CD4-positive, alpha-beta memory T cell (primary cell): Measurements from ENCODE around the gene CD28. TPM values are rescaled to one million over a fixed set of nuclear protein-coding genes. Genes with fewer than 3 reads are reported as not detected.

ENCODE experiments used
- CTCF ChIA-PET: fragments of 350-600 bp; sonication (Branson Sonifier 250); formaldehyde crosslinking; loops from one replicate; lab custom pipeline; 2021; ENCODE audit warnings: inconsistent platforms; ENCODE audit not compliant: partially characterized antibody; lab: Charles Lee
- POLR2A ChIA-PET: fragments of 350-600 bp; sonication (Branson Sonifier 250); formaldehyde crosslinking; loops from one replicate; lab custom pipeline; 2021; ENCODE audit not compliant: partially characterized antibody; lab: Charles Lee
- DNase-seq, 5 donors: peaks; one replicate each; pipeline versions ENCODE4 v3.0.0 to v3.0.0-alpha.2; 2020 to 2022; ENCODE audit warnings: mixed read lengths in 1 of 5
- H3K27ac ChIP-seq: one replicate; pipeline ENCODE4 v1.7.0; 2013; ENCODE audit warnings: low read depth, low read length
- H3K27me3 ChIP-seq: 2 replicates; pipeline ENCODE4 v1.7.0; 2013; ENCODE audit warnings: mild to moderate bottlenecking, low read length, moderate library complexity; ENCODE audit not compliant: insufficient read depth
- H3K36me3 ChIP-seq: 2 replicates; pipeline ENCODE4 v1.7.0; 2013; ENCODE audit warnings: mild to moderate bottlenecking, low read length, moderate library complexity; ENCODE audit not compliant: insufficient read depth
- H3K4me1 ChIP-seq: 2 replicates; pipeline ENCODE4 v1.7.0; 2013; ENCODE audit warnings: mild to moderate bottlenecking, low read length, moderate library complexity; ENCODE audit not compliant: insufficient read depth
- H3K4me3 ChIP-seq, 2 donors: one replicate each; pipeline ENCODE4 v1.7.0; 2013; ENCODE audit warnings: low read length in 2 of 2, mild to moderate bottlenecking in 1 of 2
- H3K9me3 ChIP-seq, 2 donors: one replicate each; pipeline ENCODE4 v1.7.0; 2013; ENCODE audit warnings: low read length in 2 of 2, control low read depth in 1 of 2; ENCODE audit not compliant: control insufficient read depth in 1 of 2
- H3K27ac Mint-ChIP-seq, 7 donors: one replicate each; pipeline ENCODE4 v1.8.0; 2020 to 2021; ENCODE audit warnings: mixed read lengths in 7 of 7, mild to moderate bottlenecking in 6 of 7, inconsistent platforms in 3 of 7, moderate library complexity in 3 of 7
- H3K27me3 Mint-ChIP-seq, 2 donors: one replicate each; pipeline ENCODE4 v1.8.0; 2020 to 2021; ENCODE audit warnings: mixed read lengths in 2 of 2
- H3K36me3 Mint-ChIP-seq, 2 donors: one replicate each; pipeline ENCODE4 v1.8.0; 2020 to 2021; ENCODE audit warnings: mixed read lengths in 2 of 2, inconsistent platforms in 1 of 2, mild to moderate bottlenecking in 1 of 2
- H3K4me1 Mint-ChIP-seq, 4 donors: one replicate each; pipeline ENCODE4 v1.8.0; 2020 to 2021; ENCODE audit warnings: mixed read lengths in 4 of 4, mild to moderate bottlenecking in 1 of 4
- H3K4me3 Mint-ChIP-seq, 8 donors: one replicate each; pipeline ENCODE4 v1.8.0; 2020 to 2021; ENCODE audit warnings: mixed read lengths in 8 of 8, mild to moderate bottlenecking in 7 of 8, moderate library complexity in 6 of 8, inconsistent platforms in 3 of 8
- H3K9me3 Mint-ChIP-seq, 8 donors: one replicate each; pipeline ENCODE4 v1.8.0; 2020 to 2021; ENCODE audit warnings: mixed read lengths in 8 of 8, mild to moderate bottlenecking in 5 of 8, inconsistent platforms in 3 of 8, moderate library complexity in 1 of 8
- intact Hi-C: fragments of 100-400 bp; cut with micrococcal nuclease; formaldehyde crosslinking; loops from one replicate; pipeline ENCODE4 v1.15.1; 2023
- polyA plus RNA-seq, 2 donors: library from polyadenylated mRNA; unstranded; fragments of 300-500 nt; fragmentation: Illumina TruSeq; gene quantifications; one replicate each; pipeline ENCODE4 v1.2.3, GENCODE V29; 2021
- total RNA-seq, 2 experiments: library from RNA; stranded (reverse); gene quantifications; one replicate each; pipeline ENCODE4 v1.2.3, GENCODE V29; 2021

The CD28 gene
- total and polyA plus RNA-seq, 4 experiments from 2014 or later: 80.0 to 222 (median 167) TPM

- intact Hi-C loops: loop anchor here (1.0 to 2.0 kb wide), 2 partner anchors 9 to 22 kb away; no protein-coding TSS in a partner anchor
- H3K4me1 Mint-ChIP-seq: peaks cover 54 to 75% (median 61%) of the 10 kb centered on the region in 4 donors
Measured at GRCh38 chr2:203710952-203711351, 4.5 kb downstream of the CD28 start.

GRCh38 chr2:203711399-203711798 is 5.0 kb downstream of the CD28 start:
- Histone ChIP-seq H3K27me3 (no peaks in the 10 kb centered on the region), H3K4me3 (peak overlapping the region; percentile 19 to 78), H3K27ac (peak overlapping the region; percentile 94), H3K4me1 (peaks cover 64% of the 10 kb centered on the region), H3K9me3 (no peaks in the 10 kb centered on the region), H3K36me3 (peaks cover 23% of the 10 kb centered on the region)
- Mint-ChIP-seq H3K36me3 (peaks cover 66 to 83% of the 10 kb centered on the region in 2 donors), H3K9me3 (no peaks in the 10 kb centered on the region), H3K27ac (peak overlapping the region; percentile 91 to 99 (median 95)), H3K4me3 (peak overlapping the region; percentile 86 to 99 (median 92)), H3K4me1 (peaks cover 56 to 75% (median 61%) of the 10 kb centered on the region in 4 donors), H3K27me3 (no peaks in the 10 kb centered on the region)
- intact Hi-C loops: loop anchor here (1.0 to 2.0 kb wide), 2 partner anchors 9 to 21 kb away; no protein-coding TSS in a partner anchor
- POLR2A ChIA-PET: interaction anchor here (1.3 to 21.6 kb wide), 6 partner anchors 7 to 177 kb away, joined by 4 to 794 read pairs (median 67); partner anchors contain the start of gene RAPH1
- DNase-seq: peak in 1 of 5 donors; percentile 50
- CTCF ChIA-PET: interaction anchor here (1.2 to 1.9 kb wide), 3 partner anchors 9 to 69 kb away, joined by 3 to 6 read pairs (median 4); no protein-coding TSS in a partner anchor

More at GRCh38 chr2:203710952-203711351, 4.5 kb downstream of the CD28 start:
- H3K9me3 Mint-ChIP-seq: no peaks in the 10 kb centered on the region
- H3K4me3 Mint-ChIP-seq: peak overlapping the region; percentile 86 to 99 (median 92)
- no peaks in the 10 kb centered on the region for H3K27me3 Mint-ChIP-seq
- DNase-seq: no peak
- POLR2A ChIA-PET: interaction anchor here (1.3 to 21.6 kb wide), 7 partner anchors 8 to 176 kb away, joined by 4 to 794 read pairs (median 45); partner anchors contain the start of gene RAPH1
- H3K36me3 Mint-ChIP-seq: peaks cover 61 to 81% of the 10 kb centered on the region in 2 donors
- Histone ChIP-seq H3K27me3 (no peaks in the 10 kb centered on the region), H3K36me3 (peaks cover 20% of the 10 kb centered on the region), H3K4me1 (peaks cover 63% of the 10 kb centered on the region), H3K27ac (peak overlapping the region; percentile 94), H3K9me3 (no peaks in the 10 kb centered on the region), H3K4me3 (peak overlapping the region; percentile 78 to 90)
- peak overlapping the region; percentile 91 to 99 (median 95) for H3K27ac Mint-ChIP-seq
- CTCF ChIA-PET: interaction anchor here (1.2 to 4.4 kb wide), 4 partner anchors 7 to 70 kb away, joined by 3 to 33 read pairs (median 5); no protein-coding TSS in a partner anchor

- CTCF ChIA-PET: interaction anchor here (1.2 kb wide), 1 partner anchor 28 kb away, joined by 3 read pairs; no protein-coding TSS in a partner anchor
- H3K4me3 ChIP-seq: peak overlapping the region in 1 of 2 donors; percentile 46
- peak overlapping the region; percentile 76 to 95 (median 90) for H3K4me3 Mint-ChIP-seq
- peaks cover 23% of the 10 kb centered on the region for H3K36me3 ChIP-seq
- H3K27me3 Mint-ChIP-seq: no peaks in the 10 kb centered on the region
- peak overlapping the region; percentile 66 to 95 (median 89) for H3K27ac Mint-ChIP-seq
- peaks cover 67 to 79% of the 10 kb centered on the region in 2 donors for H3K36me3 Mint-ChIP-seq
- peak overlapping the region; percentile 94 for H3K27ac ChIP-seq
- no peaks in the 10 kb centered on the region for H3K9me3 ChIP-seq
- no peaks in the 10 kb centered on the region for H3K27me3 ChIP-seq
- H3K4me1 Mint-ChIP-seq: peaks cover 69 to 90% (median 77%) of the 10 kb centered on the region in 4 donors
- POLR2A ChIA-PET: interaction anchor here (0.7 to 21.6 kb wide), 7 partner anchors 12 to 179 kb away, joined by 3 to 794 read pairs (median 4); no protein-coding TSS in a partner anchor
- H3K4me1 ChIP-seq: peaks cover 84% of the 10 kb centered on the region
- intact Hi-C loops: no loop called here
- no peak for DNase-seq
- peaks cover 0 to 3% (median 0%) of the 10 kb centered on the region in 8 donors for H3K9me3 Mint-ChIP-seq
Measured at GRCh38 chr2:203713381-203713780, 6.9 kb downstream of the CD28 start.

GRCh38 chr2:203714112-203714511 is 7.7 kb downstream of the CD28 start:
- peak overlapping the region; percentile 94 for H3K27ac ChIP-seq
- ChIA-PET CTCF (interaction anchor here (0.9 to 2.4 kb wide), 4 partner anchors 22 to 101 kb away, joined by 3 to 11 read pairs (median 3); no protein-coding TSS in a partner anchor), POLR2A (interaction anchor here (1.0 to 21.6 kb wide), 7 partner anchors 7 to 98 kb away, joined by 3 to 794 read pairs (median 5); partner anchors contain the start of gene CD28)
- no peaks in the 10 kb centered on the region for H3K27me3 Mint-ChIP-seq
- H3K9me3 Mint-ChIP-seq: peaks cover 0 to 3% (median 0%) of the 10 kb centered on the region in 8 donors
- intact Hi-C loops: no loop called here
- H3K27me3 ChIP-seq: no peaks in the 10 kb centered on the region
- H3K27ac Mint-ChIP-seq: peak overlapping the region; percentile 66 to 95 (median 89)
- H3K36me3 ChIP-seq: peaks cover 23% of the 10 kb centered on the region
- peak overlapping the region; percentile 13 to 46 for H3K4me3 ChIP-seq
- DNase-seq: no peak
- H3K4me1 ChIP-seq: peaks cover 91% of the 10 kb centered on the region
- H3K4me3 Mint-ChIP-seq: peak overlapping the region; percentile 76 to 95 (median 90)
- no peaks in the 10 kb centered on the region for H3K9me3 ChIP-seq
- peaks cover 61 to 77% of the 10 kb centered on the region in 2 donors for H3K36me3 Mint-ChIP-seq
- H3K4me1 Mint-ChIP-seq: peaks cover 73 to 97% (median 84%) of the 10 kb centered on the region in 4 donors

GRCh38 chr2:203715744-203716143 is 9.3 kb downstream of the CD28 start:
- Histone ChIP-seq H3K4me1 (peaks cover 100% of the 10 kb centered on the region), H3K4me3 (peak overlapping the region in 1 of 2 donors; percentile 39), H3K27ac (peak overlapping the region; percentile 34), H3K36me3 (peaks cover 19% of the 10 kb centered on the region), H3K9me3 (no peaks in the 10 kb centered on the region), H3K27me3 (no peaks in the 10 kb centered on the region)
- Mint-ChIP-seq H3K4me3 (peak overlapping the region; percentile 60 to 92 (median 76)), H3K9me3 (peaks cover 0 to 3% (median 0%) of the 10 kb centered on the region in 8 donors), H3K4me1 (peaks cover 78 to 99% (median 90%) of the 10 kb centered on the region in 4 donors), H3K27me3 (no peaks in the 10 kb centered on the region), H3K27ac (peak overlapping the region; percentile 80 to 98 (median 95)), H3K36me3 (peaks cover 52 to 71% of the 10 kb centered on the region in 2 donors)
- CTCF ChIA-PET: interaction anchor here (1.2 to 2.4 kb wide), 2 partner anchors 25 to 99 kb away, joined by 4 to 11 read pairs; no protein-coding TSS in a partner anchor
- DNase-seq: no peak
- POLR2A ChIA-PET: interaction anchor here (1.0 to 21.6 kb wide), 5 partner anchors 9 to 34 kb away, joined by 4 to 794 read pairs (median 46); partner anchors contain the start of gene CD28
- intact Hi-C loops: no loop called here

GRCh38 chr2:203718087-203718486 is 11.6 kb downstream of the CD28 start:
- Histone ChIP-seq H3K4me1 (peaks cover 100% of the 10 kb centered on the region), H3K27me3 (no peaks in the 10 kb centered on the region), H3K27ac (peak overlapping the region; percentile 52), H3K9me3 (no peaks in the 10 kb centered on the region), H3K36me3 (peaks cover 6% of the 10 kb centered on the region), H3K4me3 (peak overlapping the region in 1 of 2 donors; percentile 32)
- ChIA-PET POLR2A (interaction anchor here (0.5 to 21.6 kb wide), 25 partner anchors 9 to 233 kb away, joined by 3 to 794 read pairs (median 5); partner anchors contain the start of genes CD28 and CTLA4), CTCF (interaction anchor here (0.9 to 3.3 kb wide), 7 partner anchors 10 to 210 kb away, joined by 3 to 33 read pairs (median 6); partner anchors contain the start of gene CD28)
- intact Hi-C loops: loop anchor here (1.0 to 2.0 kb wide), 2 partner anchors 12 to 65 kb away; partner anchors contain the start of gene CD28
- Mint-ChIP-seq H3K36me3 (peaks cover 38 to 66% of the 10 kb centered on the region in 2 donors), H3K9me3 (peaks cover 0 to 3% (median 0%) of the 10 kb centered on the region in 8 donors), H3K27me3 (no peaks in the 10 kb centered on the region), H3K27ac (peak overlapping the region; percentile 94 to 98 (median 95)), H3K4me3 (peak overlapping the region; percentile 75 to 92 (median 80)), H3K4me1 (peaks cover 86 to 99% (median 93%) of the 10 kb centered on the region in 4 donors)
- DNase-seq: peak; percentile 65 to 82 (median 70)
